PFSK-1 (cell line): ENCODE data around the gene PTPRK.

Experiments
- FOXP2 ChIP-seq: optimal IDR thresholded peaks from 2 replicates; pipeline ENCODE3; 2011; ENCODE audit warnings: borderline replicate concordance, control low read depth, inconsistent platforms; ENCODE audit not compliant: insufficient read depth; ENCODE audit errors: extremely low read length, extremely low read depth
- POLR2AphosphoS5 ChIP-seq: IDR thresholded peaks from 2 replicates; pipeline ENCODE4 v1.6.1; 2012; ENCODE audit warnings: low read depth, mild to moderate bottlenecking, control low read depth, low read length, moderate library complexity
- TF ChIP-seq, protein P1 (sequence below), 2 experiments: IDR thresholded peaks; 2 replicates each; pipeline versions ENCODE4 v1.6.1 to v1.8.0; 2011 to 2012; ENCODE audit warnings: low read depth in 2 of 2, low read length in 2 of 2, control low read depth in 1 of 2, inconsistent platforms in 1 of 2, mild to moderate bottlenecking in 1 of 2, moderate library complexity in 1 of 2; ENCODE audit not compliant: insufficient read depth in 1 of 2

DNA sequence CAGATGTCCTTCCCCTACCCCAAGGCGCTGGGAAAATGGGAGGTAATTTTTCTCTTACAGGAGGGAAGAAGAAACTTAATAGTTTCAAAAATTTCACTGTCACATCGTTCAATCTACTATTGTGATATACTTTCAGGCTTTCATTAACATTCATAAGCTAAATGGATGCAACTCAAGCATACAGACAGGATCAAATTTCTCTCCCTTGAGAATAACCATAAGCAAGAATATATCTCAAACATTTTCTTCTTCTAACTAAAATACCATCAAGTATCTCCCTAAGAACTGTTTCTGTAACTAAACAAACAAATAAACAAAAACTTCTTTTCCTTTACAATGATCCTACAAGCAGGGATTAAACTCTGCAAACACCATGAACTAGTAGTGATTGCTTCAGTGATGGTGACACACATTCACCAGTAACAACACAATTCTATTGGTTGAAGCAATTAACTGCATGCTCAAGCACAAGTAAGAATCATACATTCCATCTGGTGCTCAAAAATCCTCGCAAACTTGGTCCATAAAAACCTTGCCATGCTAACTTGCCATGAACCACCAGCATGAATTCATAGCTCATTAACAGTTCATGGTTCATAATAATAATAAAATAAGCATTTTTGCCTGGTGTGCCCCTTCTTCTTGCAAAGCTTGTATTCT is 183.8 kb downstream of the PTPRK start:
- TF ChIP-seq, protein P1, sequence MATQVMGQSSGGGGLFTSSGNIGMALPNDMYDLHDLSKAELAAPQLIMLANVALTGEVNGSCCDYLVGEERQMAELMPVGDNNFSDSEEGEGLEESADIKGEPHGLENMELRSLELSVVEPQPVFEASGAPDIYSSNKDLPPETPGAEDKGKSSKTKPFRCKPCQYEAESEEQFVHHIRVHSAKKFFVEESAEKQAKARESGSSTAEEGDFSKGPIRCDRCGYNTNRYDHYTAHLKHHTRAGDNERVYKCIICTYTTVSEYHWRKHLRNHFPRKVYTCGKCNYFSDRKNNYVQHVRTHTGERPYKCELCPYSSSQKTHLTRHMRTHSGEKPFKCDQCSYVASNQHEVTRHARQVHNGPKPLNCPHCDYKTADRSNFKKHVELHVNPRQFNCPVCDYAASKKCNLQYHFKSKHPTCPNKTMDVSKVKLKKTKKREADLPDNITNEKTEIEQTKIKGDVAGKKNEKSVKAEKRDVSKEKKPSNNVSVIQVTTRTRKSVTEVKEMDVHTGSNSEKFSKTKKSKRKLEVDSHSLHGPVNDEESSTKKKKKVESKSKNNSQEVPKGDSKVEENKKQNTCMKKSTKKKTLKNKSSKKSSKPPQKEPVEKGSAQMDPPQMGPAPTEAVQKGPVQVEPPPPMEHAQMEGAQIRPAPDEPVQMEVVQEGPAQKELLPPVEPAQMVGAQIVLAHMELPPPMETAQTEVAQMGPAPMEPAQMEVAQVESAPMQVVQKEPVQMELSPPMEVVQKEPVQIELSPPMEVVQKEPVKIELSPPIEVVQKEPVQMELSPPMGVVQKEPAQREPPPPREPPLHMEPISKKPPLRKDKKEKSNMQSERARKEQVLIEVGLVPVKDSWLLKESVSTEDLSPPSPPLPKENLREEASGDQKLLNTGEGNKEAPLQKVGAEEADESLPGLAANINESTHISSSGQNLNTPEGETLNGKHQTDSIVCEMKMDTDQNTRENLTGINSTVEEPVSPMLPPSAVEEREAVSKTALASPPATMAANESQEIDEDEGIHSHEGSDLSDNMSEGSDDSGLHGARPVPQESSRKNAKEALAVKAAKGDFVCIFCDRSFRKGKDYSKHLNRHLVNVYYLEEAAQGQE (IDR thresholded peaks at IDR 0.05; ENCODE audit: insufficient read depth in 1 of 2, low read depth in 2 of 2, low read length in 2 of 2): no peak
- no peak for TF ChIP-seq FOXP2
- TF ChIP-seq POLR2AphosphoS5: no peak
